HUDEP-2 (cell line): ENCODE data around the gene EIF4E1B.
"Not testable (repeated sequence)": the region's sequence is repeated elsewhere in the genome, so short reads cannot be mapped to it uniquely, and the experiment has no call there.

Experiments used
- DNase-seq, 76 experiments: peaks; one replicate each; lab custom pipeline; 2025; ENCODE audit not compliant: unreplicated experiment in 76 of 76; lab: John Stamatoyannopoulos, UW

Gene EIF4E1B, protein sequence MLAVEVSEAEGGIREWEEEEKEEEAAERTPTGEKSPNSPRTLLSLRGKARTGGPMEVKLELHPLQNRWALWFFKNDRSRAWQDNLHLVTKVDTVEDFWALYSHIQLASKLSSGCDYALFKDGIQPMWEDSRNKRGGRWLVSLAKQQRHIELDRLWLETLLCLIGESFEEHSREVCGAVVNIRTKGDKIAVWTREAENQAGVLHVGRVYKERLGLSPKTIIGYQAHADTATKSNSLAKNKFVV

DNA sequence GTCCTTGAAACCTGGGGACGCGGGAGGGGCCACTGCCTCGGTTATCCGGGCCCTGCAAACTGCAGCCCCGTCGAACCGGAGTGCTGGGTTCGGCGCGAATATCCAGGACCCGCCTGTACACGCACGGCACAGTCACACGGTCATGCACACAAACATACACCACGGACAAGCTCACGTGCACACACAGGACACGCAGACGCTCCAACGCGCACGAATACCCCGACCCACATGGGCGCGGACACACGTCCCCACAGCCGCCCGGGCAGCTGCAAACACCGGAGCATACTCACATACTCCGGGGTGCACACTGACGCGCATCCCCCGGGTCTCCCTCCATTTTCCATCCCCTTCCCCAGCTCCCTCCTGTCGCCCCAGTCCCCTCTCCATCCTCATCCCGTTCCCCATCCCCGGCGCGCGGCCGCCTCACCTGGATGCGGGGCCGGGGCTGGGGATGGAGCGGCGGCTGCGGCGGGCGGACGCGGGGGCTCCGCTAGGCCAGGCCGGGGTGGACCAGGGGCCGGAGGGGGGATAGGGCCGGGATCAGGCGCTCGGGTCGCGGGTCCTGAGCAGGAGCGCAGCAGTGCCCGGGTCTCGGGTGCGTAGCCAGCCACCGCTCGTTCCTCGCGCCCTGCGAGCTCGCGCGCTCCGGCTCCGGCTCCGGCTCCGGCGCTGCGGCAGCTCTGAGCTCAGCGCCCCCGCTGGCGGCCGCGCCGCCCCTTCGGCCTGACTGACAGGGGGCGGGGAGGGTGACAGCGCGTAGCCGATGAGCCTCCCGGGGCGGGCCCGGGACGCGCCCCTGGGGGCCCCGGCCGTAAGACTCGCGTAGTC, at the start of gene EIF4E1B, which contains the start of gene SNCB:
EIF4E1B (plus strand) TSS at position 823 of the 828 bp plus-strand sequence. CDS start 12,113 bp downstream, outside the sequence.
SNCB (minus strand) TSS at position 682 of the 828 bp plus-strand sequence. CDS start 880 bp downstream, outside the sequence.
- DNase-seq = peak in 13 of 76 experiments; percentile 6 to 36 (median 17)

DNA sequence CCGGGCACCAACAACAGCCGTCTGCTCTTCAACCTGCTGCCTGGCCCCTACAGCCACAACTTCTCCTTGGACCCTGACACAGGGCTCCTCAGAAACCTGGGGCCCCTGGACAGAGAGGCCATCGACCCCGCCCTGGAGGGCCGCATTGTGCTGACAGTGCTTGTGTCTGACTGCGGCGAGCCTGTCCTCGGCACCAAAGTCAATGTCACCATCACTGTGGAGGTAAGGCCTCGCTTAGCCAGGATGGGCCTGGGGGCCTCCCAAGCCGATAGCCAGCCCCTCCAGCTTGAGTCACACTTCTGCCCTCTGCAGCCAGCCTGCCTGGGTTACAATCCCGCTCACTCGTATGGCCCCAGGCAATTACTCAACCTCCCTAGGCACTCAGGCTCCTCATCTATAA, 49.1 kb upstream of the EIF4E1B start:
- DNase-seq = no peak

DNA sequence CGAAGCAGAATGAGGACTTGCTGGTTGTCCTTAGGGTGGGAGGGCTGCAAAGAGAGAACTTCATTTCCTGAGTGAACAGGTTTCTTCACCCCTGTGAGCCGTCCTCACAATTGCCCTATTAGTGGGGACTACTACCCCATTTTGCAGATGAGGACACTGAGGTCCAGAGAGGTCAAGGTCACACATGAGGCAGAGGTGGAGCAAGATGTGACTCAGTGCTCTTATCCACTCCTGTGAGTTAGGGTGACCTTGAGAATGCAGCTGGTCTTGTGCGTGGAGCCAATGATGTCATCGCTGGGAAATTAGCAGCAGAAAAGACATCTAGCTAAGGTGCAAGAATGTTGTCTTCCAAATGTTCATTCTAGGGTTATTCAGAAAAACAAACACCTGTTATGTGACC, 47.4 kb upstream of the EIF4E1B start:
- no peak for DNase-seq

DNA sequence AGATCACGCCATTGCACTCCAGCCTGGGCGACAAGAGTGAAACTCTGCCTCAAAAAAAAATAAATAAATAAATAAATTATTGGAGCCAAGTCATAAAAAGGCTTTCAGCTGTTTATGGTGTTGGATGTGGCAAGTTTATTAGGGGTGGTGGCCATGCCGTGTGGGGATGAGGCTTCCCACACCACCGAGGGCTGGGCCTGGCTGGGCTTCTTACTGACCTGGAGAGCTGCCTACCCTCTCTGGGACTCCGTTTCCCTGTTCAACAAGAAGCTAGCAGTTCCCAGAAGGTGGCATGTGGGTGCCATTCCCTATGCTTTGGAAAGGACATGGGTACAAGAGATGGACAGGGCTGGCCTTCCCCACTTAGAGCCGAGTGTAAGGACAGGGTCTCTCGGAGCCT, 43.1 kb upstream of the EIF4E1B start:
- no peak for DNase-seq

GRCh38 chr5:176588297-176588696, 42.2 kb upstream of the EIF4E1B start:
- DNase-seq = no peak

GRCh38 chr5:176589039-176589769, 41.3 kb upstream of the EIF4E1B start:
- no peak for DNase-seq

- DNase-seq = no peak
Measured at GRCh38 chr5:176590035-176590717, 40.3 kb upstream of the EIF4E1B start.

DNA sequence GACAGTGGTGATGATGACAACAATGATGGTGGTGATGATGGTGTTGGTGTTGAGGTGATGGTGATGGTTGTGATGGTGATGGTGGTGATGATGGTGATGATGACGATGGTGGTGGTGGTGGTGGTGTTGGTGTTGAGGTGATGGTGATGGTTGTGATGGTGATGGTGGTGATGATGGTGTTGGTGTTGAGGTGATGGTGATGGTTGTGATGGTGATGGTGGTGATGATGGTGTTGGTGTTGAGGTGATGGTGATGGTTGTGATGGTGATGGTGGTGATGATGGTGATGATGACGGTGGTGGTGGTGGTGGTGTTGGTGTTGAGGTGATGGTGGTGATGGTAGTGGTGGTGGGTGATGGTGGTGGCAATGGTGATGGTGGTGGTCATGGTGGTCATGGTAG, 38.8 kb upstream of the EIF4E1B start:
- DNase-seq = not testable (repeated sequence)

- DNase-seq = no peak
Measured at GRCh38 chr5:176592573-176592972, 37.9 kb upstream of the EIF4E1B start.

DNA sequence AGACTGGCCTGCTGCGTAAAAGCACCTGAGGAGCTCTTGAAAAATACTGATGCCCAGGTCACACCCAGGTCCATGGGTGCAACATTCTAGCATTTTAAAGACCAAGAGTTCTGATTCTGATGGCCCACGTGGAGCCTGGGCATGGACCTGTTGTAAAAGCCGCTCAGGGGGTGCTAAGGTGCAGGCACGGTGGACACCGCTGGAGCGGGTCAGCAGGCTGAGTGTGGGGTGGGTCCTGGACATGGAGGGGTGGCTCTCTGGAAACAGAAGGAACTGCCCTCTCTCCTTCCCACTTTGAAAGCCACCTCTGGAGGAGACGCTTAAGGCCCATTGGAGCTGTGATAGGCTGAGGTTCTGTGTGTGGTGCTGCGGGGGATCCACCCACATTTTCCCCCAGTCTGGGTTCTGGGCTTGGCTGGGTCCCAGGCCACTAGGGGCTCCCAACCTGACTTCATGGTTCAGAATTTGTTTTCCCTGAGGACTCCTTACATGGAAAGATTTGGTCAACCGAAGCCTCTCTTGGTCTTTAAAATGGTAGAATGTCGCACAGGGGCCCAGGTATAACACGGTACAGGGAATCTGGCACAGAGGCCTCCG, 37.1 kb upstream of the EIF4E1B start:
- DNase-seq = no peak

DNA sequence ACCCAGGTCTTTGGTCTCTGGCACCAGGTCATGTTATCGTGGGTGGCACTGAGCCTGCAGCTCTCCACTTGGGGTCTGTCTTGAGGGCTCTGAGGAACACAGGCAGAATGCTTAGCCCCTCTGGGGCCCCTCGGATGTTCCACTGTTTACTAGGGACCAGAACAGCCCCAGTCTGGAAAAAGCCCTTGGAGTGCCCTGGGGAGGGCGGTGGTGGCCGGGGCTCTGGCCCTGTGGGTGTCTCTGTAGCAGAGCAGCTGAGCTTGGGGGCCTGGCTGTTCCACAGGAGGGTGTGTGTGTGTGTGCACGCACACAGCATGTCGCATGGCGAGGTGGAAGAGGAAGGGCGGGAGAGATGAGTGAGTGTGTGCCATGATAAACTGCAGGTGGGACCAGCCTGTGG, 35.9 kb upstream of the EIF4E1B start:
- DNase-seq = no peak

GRCh38 chr5:176595386-176595943, 35.0 kb upstream of the EIF4E1B start:
- no peak for DNase-seq

DNA sequence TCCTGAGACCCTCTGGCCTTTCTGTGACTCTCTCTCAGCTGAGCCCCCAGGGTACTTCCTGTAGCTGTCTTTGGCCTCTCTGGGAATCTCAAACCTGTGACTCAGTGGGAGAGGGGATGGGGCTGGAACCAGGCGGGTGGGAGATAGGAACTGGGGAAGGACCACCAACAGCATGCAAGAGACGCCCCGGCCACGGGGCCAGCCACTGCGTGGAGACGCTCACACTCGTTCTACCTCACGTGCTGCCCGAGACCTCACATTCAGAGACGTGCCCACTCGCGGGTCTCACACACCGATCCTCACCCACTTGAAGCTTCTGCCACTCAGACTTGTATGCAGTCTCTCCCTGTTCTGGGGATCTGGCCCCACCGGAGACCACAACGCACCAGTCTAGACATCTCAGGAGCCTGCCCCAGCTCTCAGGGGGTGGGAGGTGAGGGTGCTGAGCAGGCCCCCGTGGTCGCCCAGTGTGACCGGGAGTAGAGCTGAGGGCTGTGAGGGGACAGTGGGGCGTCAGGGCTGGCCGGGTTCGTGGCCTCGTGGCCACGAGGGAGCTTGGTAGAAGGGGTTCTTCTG, 34.3 kb upstream of the EIF4E1B start:
- DNase-seq = no peak

DNA sequence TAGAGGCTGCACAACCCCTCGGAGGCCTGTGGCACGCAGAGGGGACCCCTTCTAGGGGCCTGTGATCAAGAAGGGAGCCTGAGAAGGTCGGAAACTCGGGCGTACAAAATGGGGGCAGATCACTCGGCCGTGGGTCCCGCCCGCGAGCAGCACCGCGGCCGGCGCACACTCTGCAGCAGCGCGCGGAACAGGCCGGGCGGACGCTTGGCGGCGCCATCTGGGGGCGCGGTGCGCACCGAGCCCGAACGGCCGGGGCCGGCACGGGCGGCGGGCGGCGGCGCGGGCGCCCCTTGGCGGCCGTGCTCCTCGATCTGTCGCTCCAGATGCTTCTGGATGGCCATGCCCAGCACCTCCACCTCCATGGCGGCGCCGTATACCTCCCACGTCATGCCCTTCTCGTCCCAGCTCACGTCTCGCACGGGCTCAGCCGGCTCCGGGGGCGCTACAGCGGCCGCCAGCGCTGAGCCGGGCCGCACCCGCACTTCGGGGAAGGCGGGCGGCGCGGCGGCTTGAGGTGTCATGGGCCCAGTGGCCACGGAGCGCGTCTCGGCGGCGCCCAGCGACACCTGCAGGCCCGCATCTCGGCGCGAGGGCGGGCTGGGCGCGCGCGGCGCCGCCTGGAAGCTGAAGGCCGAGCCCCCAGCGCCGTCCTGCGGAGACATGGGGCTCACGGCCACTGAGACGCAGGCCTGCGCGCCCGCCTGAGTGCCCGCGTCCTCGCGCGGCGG, 33.6 kb upstream of the EIF4E1B start:
- peak in 19 of 76 experiments; percentile 6 to 35 (median 17) for DNase-seq

DNA sequence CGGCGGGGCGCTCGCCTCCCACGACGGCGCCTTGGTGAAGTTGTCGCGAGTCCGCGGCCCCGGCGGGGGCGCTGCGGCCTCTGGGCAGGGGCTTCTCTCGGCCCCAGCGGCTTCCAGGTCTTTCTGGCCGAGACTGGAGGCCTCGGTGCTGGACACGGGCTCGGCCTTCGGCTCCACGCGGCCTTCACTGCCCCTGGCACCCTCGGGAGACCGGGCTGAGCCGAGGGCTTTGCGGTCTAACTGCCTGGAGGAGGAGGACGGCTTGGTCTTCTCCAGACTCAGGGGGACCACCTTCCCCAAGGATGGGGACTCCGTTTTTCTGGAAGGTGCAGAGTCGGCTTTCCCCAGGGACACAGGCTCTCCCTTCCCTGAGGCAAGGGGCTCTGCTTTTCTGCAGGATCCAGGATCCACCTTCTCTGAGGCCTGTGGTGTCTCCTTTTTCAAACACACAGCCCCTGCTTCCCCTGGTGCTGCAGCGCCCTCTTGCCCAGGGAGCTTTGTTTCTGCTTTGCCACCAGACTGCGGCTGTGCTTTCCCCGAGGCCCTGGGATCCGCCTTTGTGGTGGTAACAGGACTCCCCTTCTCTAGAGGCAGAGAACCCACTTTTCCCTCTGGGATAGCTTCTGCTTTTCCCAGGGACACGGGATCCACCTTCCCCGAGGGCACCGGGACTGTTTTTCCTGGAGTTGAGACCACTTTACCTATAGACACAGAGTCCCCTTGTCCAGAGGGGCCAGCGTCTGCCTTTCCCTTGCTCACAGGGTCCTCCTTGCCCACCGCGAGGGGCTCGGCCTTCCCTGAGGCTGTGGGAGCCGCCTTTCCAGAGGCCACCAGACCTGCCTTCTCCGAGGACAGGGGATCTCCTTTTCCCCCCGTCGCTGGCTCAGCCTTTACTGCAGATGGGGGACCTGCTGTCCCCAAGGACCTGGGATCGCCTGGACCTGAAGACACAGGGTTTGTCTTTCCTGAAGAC, 32.8 kb upstream of the EIF4E1B start:
- DNase-seq = no peak

- not testable (repeated sequence) for DNase-seq
Measured at GRCh38 chr5:176599749-176600430, 30.6 kb upstream of the EIF4E1B start.

- no peak for DNase-seq
Measured at GRCh38 chr5:176601901-176602482, 28.5 kb upstream of the EIF4E1B start.
